ENCODE data around the gene ZSWIM6. TPM values are rescaled to one million over a fixed set of nuclear protein-coding genes. Genes with fewer than 3 reads are reported as not detected.

The ZSWIM6 gene
- total RNA-seq, 1 donor from 2014 or later = 8.8 TPM

DNA sequence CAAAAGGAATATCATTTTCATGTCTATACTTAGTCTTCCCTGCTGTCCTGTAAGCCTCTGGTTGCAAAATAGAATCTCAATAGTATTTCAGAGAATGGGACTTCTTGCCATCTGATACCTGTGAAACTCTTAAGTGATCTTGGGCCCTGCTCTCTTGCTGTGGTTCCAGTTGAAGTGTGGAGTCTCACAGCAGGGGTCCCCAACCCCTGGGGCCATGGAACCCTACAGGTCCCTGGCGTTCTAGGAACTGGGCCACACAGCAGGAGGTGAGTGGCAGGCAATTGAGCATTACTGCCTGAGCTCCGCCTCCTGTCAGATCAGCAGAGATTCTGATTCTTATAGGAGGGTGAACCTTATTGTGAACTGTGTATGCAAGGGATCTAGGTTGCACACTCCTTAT lies 65.9 kb downstream of the ZSWIM6 start:
- TF ChIP-seq, protein P1, sequence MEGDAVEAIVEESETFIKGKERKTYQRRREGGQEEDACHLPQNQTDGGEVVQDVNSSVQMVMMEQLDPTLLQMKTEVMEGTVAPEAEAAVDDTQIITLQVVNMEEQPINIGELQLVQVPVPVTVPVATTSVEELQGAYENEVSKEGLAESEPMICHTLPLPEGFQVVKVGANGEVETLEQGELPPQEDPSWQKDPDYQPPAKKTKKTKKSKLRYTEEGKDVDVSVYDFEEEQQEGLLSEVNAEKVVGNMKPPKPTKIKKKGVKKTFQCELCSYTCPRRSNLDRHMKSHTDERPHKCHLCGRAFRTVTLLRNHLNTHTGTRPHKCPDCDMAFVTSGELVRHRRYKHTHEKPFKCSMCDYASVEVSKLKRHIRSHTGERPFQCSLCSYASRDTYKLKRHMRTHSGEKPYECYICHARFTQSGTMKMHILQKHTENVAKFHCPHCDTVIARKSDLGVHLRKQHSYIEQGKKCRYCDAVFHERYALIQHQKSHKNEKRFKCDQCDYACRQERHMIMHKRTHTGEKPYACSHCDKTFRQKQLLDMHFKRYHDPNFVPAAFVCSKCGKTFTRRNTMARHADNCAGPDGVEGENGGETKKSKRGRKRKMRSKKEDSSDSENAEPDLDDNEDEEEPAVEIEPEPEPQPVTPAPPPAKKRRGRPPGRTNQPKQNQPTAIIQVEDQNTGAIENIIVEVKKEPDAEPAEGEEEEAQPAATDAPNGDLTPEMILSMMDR (IDR thresholded peaks at IDR 0.05) = no peak
- intact Hi-C loops (cut with DNase I) = no loop called here
- H3K4me3 ChIP-seq = no peak overlapping the region
- H3K9me3 ChIP-seq = no peaks in the 10 kb centered on the region
- no peaks in the 10 kb centered on the region for H3K27me3 ChIP-seq
- no peak for DNase-seq (ENCODE audit: low spot score in 2 of 2)
- H3K36me3 ChIP-seq = no peaks in the 10 kb centered on the region
- no peak overlapping the region for H3K27ac ChIP-seq
- H3K4me1 ChIP-seq = peaks cover 0 to 7% of the 10 kb centered on the region in 2 donors

DNA sequence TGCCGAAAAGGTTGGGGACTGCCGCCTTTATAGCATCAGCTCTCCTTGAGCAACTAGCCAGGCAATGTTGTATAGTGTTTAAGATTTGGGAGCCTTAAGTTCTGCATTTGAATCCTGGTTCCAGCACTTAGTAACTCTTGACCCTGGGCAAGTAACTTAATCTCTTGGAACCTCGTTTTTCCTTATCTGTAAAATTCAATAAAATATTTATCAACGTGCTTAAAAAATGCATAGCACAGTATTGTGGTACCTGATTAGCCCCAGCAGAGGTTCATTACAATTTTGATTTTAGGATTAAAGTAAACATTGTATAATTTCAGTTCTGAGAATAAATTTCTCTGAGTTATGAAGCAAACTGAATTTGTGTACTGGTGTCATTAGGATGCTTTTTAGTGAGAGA lies 66.4 kb downstream of the ZSWIM6 start:
- Histone ChIP-seq H3K27me3 (no peaks in the 10 kb centered on the region), H3K27ac (no peak overlapping the region), H3K36me3 (no peaks in the 10 kb centered on the region), H3K4me3 (no peak overlapping the region), H3K4me1 (peaks cover 0 to 7% of the 10 kb centered on the region in 2 donors), H3K9me3 (no peaks in the 10 kb centered on the region)
- TF ChIP-seq, protein P1 (IDR thresholded peaks at IDR 0.05) = no peak
- DNase-seq (ENCODE audit: low spot score in 2 of 2) = no peak
- intact Hi-C loops (cut with DNase I) = no loop called here

DNA sequence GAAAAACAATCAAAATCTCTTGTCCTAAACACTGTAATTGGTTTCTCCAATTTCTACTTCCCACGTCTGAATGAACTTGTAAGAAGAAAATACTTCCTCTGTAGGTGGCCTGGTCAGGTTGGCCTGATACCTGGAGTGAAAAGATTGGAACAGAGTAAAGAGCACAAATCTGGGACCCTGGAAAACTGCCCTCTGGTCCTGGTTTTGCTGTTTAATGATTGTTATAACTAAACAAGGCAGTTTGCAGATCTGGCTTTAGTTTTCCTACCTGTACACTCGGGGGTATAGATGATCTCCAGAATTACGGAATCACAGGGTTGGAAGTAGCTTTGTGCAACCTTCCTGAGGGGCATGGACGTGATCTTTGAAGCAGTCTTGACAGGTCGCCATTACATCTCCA lies 67.6 kb downstream of the ZSWIM6 start:
- H3K4me3 ChIP-seq = no peak overlapping the region
- no peaks in the 10 kb centered on the region for H3K27me3 ChIP-seq
- no peaks in the 10 kb centered on the region for H3K36me3 ChIP-seq
- TF ChIP-seq, protein P1 (IDR thresholded peaks at IDR 0.05) = no peak
- no peak for DNase-seq (ENCODE audit: low spot score in 2 of 2)
- H3K9me3 ChIP-seq = no peaks in the 10 kb centered on the region
- H3K27ac ChIP-seq = no peak overlapping the region
- H3K4me1 ChIP-seq = peaks cover 0 to 10% of the 10 kb centered on the region in 2 donors
- intact Hi-C loops (cut with DNase I) = loop anchor here (10.0 kb wide), 1 partner anchor 455 kb away; the partner anchor contains the start of genes ERCC8 and NDUFAF2

DNA sequence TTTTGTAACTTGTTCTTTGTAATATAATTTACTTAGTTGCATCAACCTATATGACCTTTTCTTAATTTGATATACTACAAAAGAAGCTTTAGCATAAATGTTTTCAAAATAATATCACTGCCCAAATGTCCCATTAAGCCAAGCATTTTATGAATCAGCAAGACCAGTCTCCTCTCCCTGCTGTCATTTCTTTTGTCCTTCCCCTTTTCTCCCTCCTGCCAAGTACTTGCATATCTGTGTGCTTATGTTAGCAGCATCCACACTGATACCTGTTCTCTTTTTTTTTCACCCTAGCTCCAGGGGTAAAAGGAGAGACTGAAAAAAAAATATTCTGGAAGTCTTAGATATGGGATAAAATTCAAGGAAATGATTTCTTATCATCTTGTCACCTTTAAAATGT lies 69.7 kb downstream of the ZSWIM6 start:
- intact Hi-C loops (cut with DNase I) = loop anchor here (10.0 kb wide), 1 partner anchor 457 kb away; the partner anchor contains the start of genes ERCC8 and NDUFAF2
- H3K9me3 ChIP-seq = no peaks in the 10 kb centered on the region

DNA sequence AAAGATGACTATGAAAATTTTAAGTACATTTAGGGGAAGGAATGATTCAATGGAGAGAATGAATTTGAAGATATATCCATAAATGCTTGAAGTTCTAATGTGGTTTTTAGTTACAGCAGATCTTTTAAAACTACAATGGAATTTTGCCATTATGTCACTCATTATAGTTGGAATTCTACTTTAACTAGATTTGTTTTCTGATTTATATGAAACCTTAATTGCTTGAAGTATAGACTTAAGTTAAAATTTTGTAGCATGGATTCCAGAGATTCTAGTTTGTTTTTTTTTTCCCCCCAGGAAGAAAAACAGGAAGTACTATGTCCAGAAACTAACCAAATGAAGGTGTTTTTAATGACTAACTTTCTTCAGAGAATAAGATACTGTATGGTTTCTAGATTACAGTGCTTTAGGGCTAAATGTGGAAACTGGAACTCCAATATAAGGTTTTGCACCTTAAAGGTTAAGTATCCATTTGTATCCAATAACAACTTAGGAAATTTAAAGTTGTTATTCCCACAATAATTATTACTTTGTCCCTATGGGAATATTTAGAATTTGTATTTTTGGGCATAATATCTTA lies 70.3 kb downstream of the ZSWIM6 start:
- H3K27ac ChIP-seq = no peak overlapping the region
- DNase-seq (ENCODE audit: low spot score in 2 of 2) = no peak
- H3K27me3 ChIP-seq = no peaks in the 10 kb centered on the region
- no peaks in the 10 kb centered on the region for H3K36me3 ChIP-seq
- intact Hi-C loops (cut with DNase I) = loop anchor here (10.0 kb wide), 1 partner anchor 458 kb away; the partner anchor contains the start of genes ERCC8 and NDUFAF2
- peaks cover 0 to 10% of the 10 kb centered on the region in 2 donors for H3K4me1 ChIP-seq
- H3K9me3 ChIP-seq = no peaks in the 10 kb centered on the region
- H3K4me3 ChIP-seq = no peak overlapping the region
- TF ChIP-seq, protein P1 (IDR thresholded peaks at IDR 0.05) = no peak

More for the DNA sequence above, 69.7 kb downstream of the ZSWIM6 start:
- Histone ChIP-seq H3K4me1 (peaks cover 0 to 10% of the 10 kb centered on the region in 2 donors), H3K4me3 (no peak overlapping the region), H3K27ac (no peak overlapping the region), H3K36me3 (no peaks in the 10 kb centered on the region), H3K27me3 (no peaks in the 10 kb centered on the region)
- TF ChIP-seq, protein P1 (IDR thresholded peaks at IDR 0.05) = no peak
- no peak for DNase-seq (ENCODE audit: low spot score in 2 of 2)
